Endothelial cell of umbilical vein (primary cell): ENCODE results near the gene MAST4. TPM values are rescaled to one million over a fixed set of nuclear protein-coding genes. Genes with fewer than 3 reads are reported as not detected.

Source experiments
- BruUV-seq: library from RNA; stranded (reverse); fragments of 400-500 nt; replicated peaks from 2 replicates; lab custom pipeline; 2021; lab: Mats Ljungman, UMichigan
- CTCF ChIA-PET: fragments of 300-600, 350-600 bp; sonication (Branson Sonifier 250); formaldehyde crosslinking; loops from one replicate; lab custom pipeline; 2021; ENCODE audit warnings: antibody characterized with exemption, inconsistent platforms; lab: Charles Lee
- POLR2A ChIA-PET: fragments of 300-600, 350-600 bp; sonication (Branson Sonifier 250); formaldehyde crosslinking; loops from one replicate; lab custom pipeline; 2021; ENCODE audit warnings: antibody characterized with exemption, inconsistent platforms; lab: Charles Lee
- DNase-seq: peaks from one replicate; pipeline ENCODE4 v3.0.0-alpha.2; 2011; ENCODE audit warnings: low read depth, low spot score
- FAIRE-seq: peaks from 2 replicates; lab custom pipeline; 2011; peaks lifted over from hg19 to GRCh38; lab: Jason Lieb, UNC
- H2AFZ ChIP-seq: 2 replicates; pipeline ENCODE4 v1.6.0; 2012; ENCODE audit warnings: low read depth, low read length, control low read depth, inconsistent platforms
- H3K27ac ChIP-seq: 2 replicates; pipeline ENCODE4 v1.5.1; 2011; ENCODE audit warnings: low read depth, mild to moderate bottlenecking, control low read depth, low read length, moderate library complexity; ENCODE audit not compliant: insufficient read depth
- H3K27me3 ChIP-seq, 2 experiments: 2 replicates each; pipeline versions ENCODE4 v1.6.0 to v1.6.1; 2011; ENCODE audit warnings: low read length in 2 of 2, mixed read lengths in 1 of 2; ENCODE audit not compliant: control insufficient read depth in 2 of 2, insufficient read depth in 2 of 2
- H3K36me3 ChIP-seq, 2 experiments: 2 replicates in 1 of 2; 3 replicates in 1 of 2; pipeline ENCODE4 v1.5.1; 2011; ENCODE audit warnings: low read length in 2 of 2, mild to moderate bottlenecking in 1 of 2, moderate library complexity in 1 of 2; ENCODE audit not compliant: control insufficient read depth in 2 of 2, insufficient read depth in 2 of 2; ENCODE audit errors: extremely low read depth in 1 of 2
- H3K4me1 ChIP-seq: 3 replicates; pipeline ENCODE4 v1.5.1; 2011; ENCODE audit warnings: mild to moderate bottlenecking, low read length; ENCODE audit not compliant: control insufficient read depth, insufficient read depth; ENCODE audit errors: extremely low read depth
- H3K4me2 ChIP-seq: 2 replicates; pipeline ENCODE4 v1.6.1; 2011; ENCODE audit warnings: low read length, control low read depth, mixed read lengths; ENCODE audit not compliant: insufficient read depth
- H3K4me3 ChIP-seq, 3 experiments: fragments of 200-600 bp in 1 of 3; sonication (generic), shearing (Covaris generic) in 1 of 3; replicated peaks in 1 of 3; 2 replicates each; pipeline ENCODE4 v1.5.1; 2011 to 2016; ENCODE audit warnings: control low read depth in 3 of 3, low read length in 3 of 3, mild to moderate bottlenecking in 2 of 3, inconsistent platforms in 1 of 3, low read depth in 1 of 3, moderate library complexity in 1 of 3; ENCODE audit not compliant: insufficient read depth in 1 of 3
- H3K79me2 ChIP-seq: 2 replicates; pipeline ENCODE4 v1.6.0; 2012; ENCODE audit warnings: low read length, inconsistent platforms; ENCODE audit not compliant: control insufficient read depth, insufficient read depth
- H3K9ac ChIP-seq: replicated peaks from 2 replicates; pipeline ENCODE3; 2011; ENCODE audit warnings: low read length, control low read depth; ENCODE audit not compliant: insufficient read depth; ENCODE audit errors: extremely low read depth
- H3K9me1 ChIP-seq: replicated peaks from 3 replicates; pipeline ENCODE4 v1.6.0; 2011; ENCODE audit warnings: mild to moderate bottlenecking, low read length; ENCODE audit not compliant: control insufficient read depth, insufficient read depth; ENCODE audit errors: extremely low read depth
- H3K9me3 ChIP-seq: replicated peaks from 2 replicates; pipeline ENCODE4 v1.5.1; 2012; ENCODE audit warnings: low read length, inconsistent platforms; ENCODE audit not compliant: control insufficient read depth, insufficient read depth
- H4K20me1 ChIP-seq: replicated peaks from 2 replicates; pipeline ENCODE3; 2011; ENCODE audit warnings: mild to moderate bottlenecking, low read length; ENCODE audit not compliant: control insufficient read depth, insufficient read depth; ENCODE audit errors: extremely low read depth
- EZH2 ChIP-seq: IDR thresholded peaks from 2 replicates; pipeline ENCODE4 v1.6.1; 2012; ENCODE audit warnings: borderline replicate concordance, low read depth, mild to moderate bottlenecking, moderate library complexity, low read length, inconsistent platforms; ENCODE audit not compliant: severe bottlenecking
- FOS ChIP-seq: IDR thresholded peaks from 2 replicates; pipeline ENCODE4 v1.6.1; 2011; ENCODE audit warnings: mild to moderate bottlenecking, low read length, moderate library complexity, borderline replicate concordance; ENCODE audit not compliant: insufficient read depth
- GATA2 ChIP-seq: IDR thresholded peaks from 2 replicates; pipeline ENCODE4 v1.7.0; 2011; ENCODE audit warnings: low read depth, mild to moderate bottlenecking, moderate library complexity, mixed read lengths, low read length; ENCODE audit not compliant: insufficient read length, insufficient read depth
- JUN ChIP-seq: IDR thresholded peaks from 2 replicates; pipeline ENCODE4 v1.6.1; 2011; ENCODE audit warnings: borderline replicate concordance, low read depth; ENCODE audit not compliant: insufficient read length, insufficient read depth
- MYC ChIP-seq: IDR thresholded peaks from one replicate; pipeline ENCODE4 v1.6.1; 2011; ENCODE audit warnings: mild to moderate bottlenecking, low read depth, low read length
- POLR2A ChIP-seq: IDR thresholded peaks from 2 replicates; pipeline ENCODE4 v1.6.1; 2012; ENCODE audit warnings: low read depth, mild to moderate bottlenecking, control low read depth, low read length
- POLR2AphosphoS5 ChIP-seq: IDR thresholded peaks from 2 replicates; pipeline ENCODE4 v1.6.1; 2012; ENCODE audit warnings: low read depth, mild to moderate bottlenecking, control low read depth, low read length, moderate library complexity; ENCODE audit not compliant: insufficient read depth
- dilution Hi-C: fragments of 300-500 bp; cut with MboI; formaldehyde crosslinking; loops from one replicate; pipeline ENCODE4 v1.15.0; 2019; ENCODE audit warnings: low sequenced_read_pairs; ENCODE audit not compliant: extremely low pct_ligation_motif_present
- intact Hi-C: fragments of 100-400 bp; cut with micrococcal nuclease; formaldehyde crosslinking; loops from one replicate; pipeline ENCODE4 v1.10.0; 2022
- polyA plus RNA-seq, 4 experiments: library from polyadenylated mRNA; depleted of rRNA in 3 of 4; stranded (reverse) in 3 of 4; unstranded in 1 of 4; fragments of >200 nt; gene quantifications; 2 replicates each; pipeline versions ENCODE4 v1.2.1 to v1.2.3, GENCODE V29; 2011 to 2012; ENCODE audit warnings: missing spikeins in 1 of 4
- total RNA-seq: library from RNA; stranded (reverse); gene quantifications from 2 replicates; pipeline ENCODE4 v1.2.3, GENCODE V29; 2021
- TF ChIP-seq, protein P1 (sequence below): IDR thresholded peaks from 2 replicates; pipeline ENCODE4 v1.6.1; 2011; ENCODE audit not compliant: insufficient read depth, insufficient read length
- TF ChIP-seq, protein P2 (sequence below), 2 donors: IDR thresholded peaks; 1 replicate in 1 of 2; 2 replicates in 1 of 2; pipeline ENCODE4 v1.5.1; 2011; ENCODE audit warnings: low read length in 2 of 2, mild to moderate bottlenecking in 2 of 2, moderate library complexity in 2 of 2, control low read depth in 1 of 2, inconsistent platforms in 1 of 2, low read depth in 1 of 2; ENCODE audit not compliant: insufficient read depth in 1 of 2; ENCODE audit errors: extremely low read depth in 1 of 2

Gene MAST4
- total and polyA plus RNA-seq, 2 donors (not counting 3 experiments of a cell fraction or from before 2014, with no cell fraction given): 40.2 to 116 TPM

DNA sequence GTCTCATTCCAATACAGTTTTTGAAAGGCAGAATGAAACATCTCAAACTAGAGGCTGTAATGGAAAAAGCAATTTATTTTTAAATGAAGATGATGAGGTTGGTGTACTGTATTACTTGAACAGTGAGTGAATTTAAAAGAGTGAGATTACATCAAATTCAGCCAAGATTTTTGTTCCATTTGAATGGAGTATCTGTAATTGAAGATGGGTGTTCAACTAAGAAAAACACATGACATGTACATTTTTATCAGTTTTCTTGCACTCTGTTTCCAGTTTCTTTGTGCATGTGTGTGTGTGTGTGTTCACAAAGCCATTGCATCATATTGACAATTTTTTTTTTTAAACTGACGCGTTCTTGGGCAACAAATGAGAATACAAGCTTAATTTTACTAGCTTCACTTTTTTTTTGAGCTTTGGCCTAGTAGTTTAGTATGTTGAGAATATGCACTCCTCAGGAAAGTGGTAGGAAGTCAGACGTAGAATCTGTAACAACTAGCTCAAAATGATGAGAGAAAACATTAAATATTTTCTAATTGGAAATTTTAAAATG lies 243.5 kb downstream of the MAST4 start:
- ChIA-PET POLR2A (interaction anchor here (5.7 kb wide), 1 partner anchor 10 kb away, joined by 76 read pairs; no protein-coding TSS in a partner anchor), CTCF (interaction anchor here (1.2 to 5.9 kb wide), 3 partner anchors 9 to 24 kb away, joined by 5 to 63 read pairs (median 5); no protein-coding TSS in a partner anchor)
- no peak for TF ChIP-seq FOS
- TF ChIP-seq, protein P1, sequence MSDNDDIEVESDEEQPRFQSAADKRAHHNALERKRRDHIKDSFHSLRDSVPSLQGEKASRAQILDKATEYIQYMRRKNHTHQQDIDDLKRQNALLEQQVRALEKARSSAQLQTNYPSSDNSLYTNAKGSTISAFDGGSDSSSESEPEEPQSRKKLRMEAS: no peak
- no peak for TF ChIP-seq JUN

DNA sequence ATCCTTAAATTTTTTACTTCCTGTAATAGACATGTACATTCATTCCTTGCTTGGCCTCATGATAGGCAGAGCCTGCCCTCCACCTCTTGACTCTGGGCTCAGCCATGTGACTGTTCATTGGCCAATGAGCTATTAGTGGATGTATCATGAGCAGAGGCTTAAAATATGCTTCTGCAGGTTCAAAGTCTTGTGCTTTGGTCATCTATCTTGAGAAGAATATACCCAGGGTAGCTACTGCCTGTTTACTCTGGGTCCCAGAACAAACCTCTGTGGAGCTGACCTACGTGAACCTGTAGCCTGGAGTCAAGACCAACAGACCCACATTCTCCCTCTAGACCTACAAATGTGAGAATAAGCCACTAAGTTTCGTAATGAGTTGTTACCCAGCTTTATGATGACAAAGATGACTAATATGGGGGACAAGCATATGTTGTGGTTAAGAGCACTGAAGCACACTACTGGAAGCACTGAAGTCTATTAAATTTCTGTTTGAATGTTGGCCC lies 244.4 kb downstream of the MAST4 start:
- Histone ChIP-seq H3K4me1 (peaks cover 29% of the 10 kb centered on the region), H3K4me2 (no peak overlapping the region), H3K27ac (no peak overlapping the region), H3K27me3 (no peaks in the 10 kb centered on the region), H3K9me1 (no peaks in the 10 kb centered on the region), H3K9ac (no peak overlapping the region), H3K9me3 (no peaks in the 10 kb centered on the region), H3K36me3 (no peaks in the 10 kb centered on the region), H3K4me3 (no peak overlapping the region), H3K79me2 (peaks cover 33% of the 10 kb centered on the region), H4K20me1 (no peaks in the 10 kb centered on the region), H2AFZ (no peak overlapping the region)
- DNase-seq: no peak
- CTCF ChIA-PET: interaction anchor here (1.2 to 5.9 kb wide), 3 partner anchors 8 to 25 kb away, joined by 5 to 63 read pairs (median 5); no protein-coding TSS in a partner anchor
- no peak for FAIRE-seq
- POLR2A ChIA-PET: interaction anchor here (5.7 kb wide), 1 partner anchor 11 kb away, joined by 76 read pairs; no protein-coding TSS in a partner anchor
- TF ChIP-seq JUN (no peak), POLR2AphosphoS5 (no peak), FOS (no peak), EZH2 (no peak), MYC (no peak), GATA2 (no peak), POLR2A (no peak)
- TF ChIP-seq, protein P2, sequence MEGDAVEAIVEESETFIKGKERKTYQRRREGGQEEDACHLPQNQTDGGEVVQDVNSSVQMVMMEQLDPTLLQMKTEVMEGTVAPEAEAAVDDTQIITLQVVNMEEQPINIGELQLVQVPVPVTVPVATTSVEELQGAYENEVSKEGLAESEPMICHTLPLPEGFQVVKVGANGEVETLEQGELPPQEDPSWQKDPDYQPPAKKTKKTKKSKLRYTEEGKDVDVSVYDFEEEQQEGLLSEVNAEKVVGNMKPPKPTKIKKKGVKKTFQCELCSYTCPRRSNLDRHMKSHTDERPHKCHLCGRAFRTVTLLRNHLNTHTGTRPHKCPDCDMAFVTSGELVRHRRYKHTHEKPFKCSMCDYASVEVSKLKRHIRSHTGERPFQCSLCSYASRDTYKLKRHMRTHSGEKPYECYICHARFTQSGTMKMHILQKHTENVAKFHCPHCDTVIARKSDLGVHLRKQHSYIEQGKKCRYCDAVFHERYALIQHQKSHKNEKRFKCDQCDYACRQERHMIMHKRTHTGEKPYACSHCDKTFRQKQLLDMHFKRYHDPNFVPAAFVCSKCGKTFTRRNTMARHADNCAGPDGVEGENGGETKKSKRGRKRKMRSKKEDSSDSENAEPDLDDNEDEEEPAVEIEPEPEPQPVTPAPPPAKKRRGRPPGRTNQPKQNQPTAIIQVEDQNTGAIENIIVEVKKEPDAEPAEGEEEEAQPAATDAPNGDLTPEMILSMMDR (IDR thresholded peaks at IDR 0.05; ENCODE audit: extremely low read depth in 1 of 2, insufficient read depth in 1 of 2, low read depth in 1 of 2, low read length in 2 of 2): no peak
- TF ChIP-seq, protein P1: no peak
- dilution Hi-C loops (no loop called here), intact Hi-C loops (loop anchor here (10.0 kb wide), 2 partner anchors 464 to 1366 kb away; no protein-coding TSS in a partner anchor)
- no TSS peak for BruUV-seq

More for the DNA sequence above, 243.5 kb downstream of the MAST4 start:
- dilution Hi-C loops: no loop called here
- no TSS peak for BruUV-seq
- Histone ChIP-seq H2AFZ (no peak overlapping the region), H3K27ac (no peak overlapping the region), H3K9me1 (no peaks in the 10 kb centered on the region), H3K36me3 (no peaks in the 10 kb centered on the region), H3K9ac (no peak overlapping the region), H4K20me1 (no peaks in the 10 kb centered on the region), H3K27me3 (no peaks in the 10 kb centered on the region), H3K4me2 (no peak overlapping the region), H3K4me3 (no peak overlapping the region), H3K79me2 (peaks cover 33% of the 10 kb centered on the region), H3K4me1 (peaks cover 29% of the 10 kb centered on the region), H3K9me3 (no peaks in the 10 kb centered on the region)
- DNase-seq (no peak), FAIRE-seq (no peak)
- intact Hi-C loops: loop anchor here (10.0 kb wide), 2 partner anchors 465 to 1365 kb away; no protein-coding TSS in a partner anchor
